Lower leg skin (tissue), 3 donors: ENCODE data around the gene TRMT10A.

ENCODE experiments used
- POLR2A ChIP-seq, 2 donors: fragments of 450-650 bp; IDR thresholded peaks; one replicate each; pipeline ENCODE4 v1.6.1; 2016 to 2017; ENCODE audit warnings: antibody characterized with exemption in 2 of 2, mild to moderate bottlenecking in 1 of 2, moderate library complexity in 1 of 2
- TF ChIP-seq, protein P1 (sequence below), 3 donors: fragments of 450-650 bp; IDR thresholded peaks; one replicate each; pipeline ENCODE4 v1.5.1; 2016; ENCODE audit warnings: antibody characterized with exemption in 3 of 3, mild to moderate bottlenecking in 3 of 3, moderate library complexity in 2 of 3

DNA sequence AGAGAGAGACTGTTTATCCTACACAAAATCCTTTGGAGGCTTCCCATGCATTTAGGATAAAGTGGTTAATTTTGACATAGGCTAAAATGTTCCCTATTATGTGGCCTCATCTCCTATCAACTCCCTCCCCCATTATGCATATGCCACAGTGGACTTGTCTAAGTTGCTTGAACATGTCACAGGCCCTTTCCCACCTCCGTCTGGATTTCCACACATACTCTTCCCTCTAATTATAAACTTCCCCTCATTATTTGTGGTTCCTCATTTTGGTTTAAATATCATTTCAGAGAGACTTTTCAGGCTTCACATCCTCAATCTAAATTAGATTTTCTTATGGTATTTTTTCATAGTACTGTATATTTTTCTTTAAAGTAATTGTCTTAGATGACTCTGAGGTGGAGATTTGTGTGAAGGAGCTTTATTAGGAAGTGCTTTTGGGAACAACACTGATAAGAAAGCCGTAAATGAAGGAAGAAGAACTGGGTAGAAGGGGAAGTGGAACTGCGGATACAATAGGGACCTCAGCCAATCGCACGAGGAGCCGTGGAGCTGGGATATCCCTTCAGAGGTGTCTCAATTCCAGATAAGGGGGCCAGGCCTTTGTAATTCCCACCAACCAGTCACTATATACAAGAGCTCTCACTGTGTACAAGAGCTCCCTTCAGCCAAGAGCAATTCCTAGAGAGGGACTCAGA lies 45.1 kb downstream of the TRMT10A start:
- TF ChIP-seq, protein P1, sequence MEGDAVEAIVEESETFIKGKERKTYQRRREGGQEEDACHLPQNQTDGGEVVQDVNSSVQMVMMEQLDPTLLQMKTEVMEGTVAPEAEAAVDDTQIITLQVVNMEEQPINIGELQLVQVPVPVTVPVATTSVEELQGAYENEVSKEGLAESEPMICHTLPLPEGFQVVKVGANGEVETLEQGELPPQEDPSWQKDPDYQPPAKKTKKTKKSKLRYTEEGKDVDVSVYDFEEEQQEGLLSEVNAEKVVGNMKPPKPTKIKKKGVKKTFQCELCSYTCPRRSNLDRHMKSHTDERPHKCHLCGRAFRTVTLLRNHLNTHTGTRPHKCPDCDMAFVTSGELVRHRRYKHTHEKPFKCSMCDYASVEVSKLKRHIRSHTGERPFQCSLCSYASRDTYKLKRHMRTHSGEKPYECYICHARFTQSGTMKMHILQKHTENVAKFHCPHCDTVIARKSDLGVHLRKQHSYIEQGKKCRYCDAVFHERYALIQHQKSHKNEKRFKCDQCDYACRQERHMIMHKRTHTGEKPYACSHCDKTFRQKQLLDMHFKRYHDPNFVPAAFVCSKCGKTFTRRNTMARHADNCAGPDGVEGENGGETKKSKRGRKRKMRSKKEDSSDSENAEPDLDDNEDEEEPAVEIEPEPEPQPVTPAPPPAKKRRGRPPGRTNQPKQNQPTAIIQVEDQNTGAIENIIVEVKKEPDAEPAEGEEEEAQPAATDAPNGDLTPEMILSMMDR (IDR thresholded peaks at IDR 0.05): no peak
- no peak for TF ChIP-seq POLR2A (IDR thresholded peaks at IDR 0.05)
